ENCODE measurements around the gene DOC2A. TPM values are rescaled to one million over a fixed set of nuclear protein-coding genes. Genes with fewer than 3 reads are reported as not detected.

DOC2A gene
- total and polyA plus RNA-seq, 2 experiments from 2014 or later = 9.8 to 10.0 TPM

GRCh38 chr16:29978081-29978480, 32.7 kb downstream of the DOC2A start:
- Mint-ChIP-seq H3K4me1 (peaks cover 29% of the 10 kb centered on the region), H3K9me3 (peaks cover 4% of the 10 kb centered on the region), H3K27me3 (ENCODE audit: insufficient read depth, low read depth, poor library complexity) (peaks cover 7% of the 10 kb centered on the region), H3K27ac (no peak overlapping the region), H3K4me3 (no peak overlapping the region), H3K36me3 (ENCODE audit: low read depth) (peaks cover 32% of the 10 kb centered on the region)
- peaks cover under 1% of the 10 kb centered on the region; the same call in 1 of the 2 replicates for H3K9me2 ChIP-seq (ENCODE audit: insufficient read depth)
- H3K4me1 ChIP-seq (ENCODE audit: insufficient read depth) = peaks cover 27% of the 10 kb centered on the region
- H3K4me3 ChIP-seq = no peak overlapping the region
- H4K20me1 ChIP-seq (replicated peaks; ENCODE audit: insufficient read depth) = peaks cover 17% of the 10 kb centered on the region
- no peak for ATAC-seq
- TF ChIP-seq ETS1 (IDR thresholded peaks at IDR 0.05) (no peak), NANOG (IDR thresholded peaks at IDR 0.05; ENCODE audit: borderline replicate concordance) (no peak), ZNF114 (CRISPR knock-in tag; IDR thresholded peaks at IDR 0.05) (no peak), EZH2 (IDR thresholded peaks at IDR 0.05; ENCODE audit: low read depth, unreplicated experiment) (no peak), STAT1 (IDR thresholded peaks at IDR 0.05; ENCODE audit: unreplicated experiment) (no peak), ZNF331 (CRISPR knock-in tag; IDR thresholded peaks at IDR 0.05; ENCODE audit: low read depth) (no peak), ZNF462 (CRISPR knock-in tag; IDR thresholded peaks at IDR 0.05) (no peak), CTCF (conservative IDR thresholded peaks at IDR 0.05; ENCODE audit: low read depth in 2 of 2) (no peak), JUNB (IDR thresholded peaks at IDR 0.05; ENCODE audit: unreplicated experiment) (no peak), EZH2phosphoT487 (IDR thresholded peaks at IDR 0.05; ENCODE audit: unreplicated experiment) (no peak), CREB1 (CRISPR knock-in tag; IDR thresholded peaks at IDR 0.05; ENCODE audit: low read depth) (no peak), POLR2AphosphoS5 (IDR thresholded peaks at IDR 0.05; ENCODE audit: low read depth) (no peak)
- TF ChIP-seq, protein P1, sequence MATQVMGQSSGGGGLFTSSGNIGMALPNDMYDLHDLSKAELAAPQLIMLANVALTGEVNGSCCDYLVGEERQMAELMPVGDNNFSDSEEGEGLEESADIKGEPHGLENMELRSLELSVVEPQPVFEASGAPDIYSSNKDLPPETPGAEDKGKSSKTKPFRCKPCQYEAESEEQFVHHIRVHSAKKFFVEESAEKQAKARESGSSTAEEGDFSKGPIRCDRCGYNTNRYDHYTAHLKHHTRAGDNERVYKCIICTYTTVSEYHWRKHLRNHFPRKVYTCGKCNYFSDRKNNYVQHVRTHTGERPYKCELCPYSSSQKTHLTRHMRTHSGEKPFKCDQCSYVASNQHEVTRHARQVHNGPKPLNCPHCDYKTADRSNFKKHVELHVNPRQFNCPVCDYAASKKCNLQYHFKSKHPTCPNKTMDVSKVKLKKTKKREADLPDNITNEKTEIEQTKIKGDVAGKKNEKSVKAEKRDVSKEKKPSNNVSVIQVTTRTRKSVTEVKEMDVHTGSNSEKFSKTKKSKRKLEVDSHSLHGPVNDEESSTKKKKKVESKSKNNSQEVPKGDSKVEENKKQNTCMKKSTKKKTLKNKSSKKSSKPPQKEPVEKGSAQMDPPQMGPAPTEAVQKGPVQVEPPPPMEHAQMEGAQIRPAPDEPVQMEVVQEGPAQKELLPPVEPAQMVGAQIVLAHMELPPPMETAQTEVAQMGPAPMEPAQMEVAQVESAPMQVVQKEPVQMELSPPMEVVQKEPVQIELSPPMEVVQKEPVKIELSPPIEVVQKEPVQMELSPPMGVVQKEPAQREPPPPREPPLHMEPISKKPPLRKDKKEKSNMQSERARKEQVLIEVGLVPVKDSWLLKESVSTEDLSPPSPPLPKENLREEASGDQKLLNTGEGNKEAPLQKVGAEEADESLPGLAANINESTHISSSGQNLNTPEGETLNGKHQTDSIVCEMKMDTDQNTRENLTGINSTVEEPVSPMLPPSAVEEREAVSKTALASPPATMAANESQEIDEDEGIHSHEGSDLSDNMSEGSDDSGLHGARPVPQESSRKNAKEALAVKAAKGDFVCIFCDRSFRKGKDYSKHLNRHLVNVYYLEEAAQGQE (IDR thresholded peaks at IDR 0.05; ENCODE audit: unreplicated experiment) = no peak
- peaks cover under 1% of the 10 kb centered on the region; the same call in 1 of the 2 replicates for H3K27me3 ChIP-seq (ENCODE audit: insufficient read depth)
- H3K36me3 ChIP-seq (ENCODE audit: insufficient read depth) = peaks cover 21% of the 10 kb centered on the region
- no peak for DNase-seq (ENCODE audit: low spot score)
- peaks cover 37% of the 10 kb centered on the region for H3K79me2 ChIP-seq (replicated peaks; ENCODE audit: insufficient read depth)
- peaks cover 12% of the 10 kb centered on the region; the same call in 1 of the 2 replicates for H3F3A ChIP-seq (replicated peaks; ENCODE audit: low read depth)
- H2AFZ ChIP-seq = no peak overlapping the region
- H3K4me2 ChIP-seq = no peak overlapping the region
- H3K27ac ChIP-seq (ENCODE audit: low read depth) = no peak overlapping the region

All from GM23338 (cell line).